HG03108 (cell line): Measurements from ENCODE around the gene NECTIN2.
"Not testable (repeated sequence)": the region's sequence is repeated elsewhere in the genome, so short reads cannot be mapped to it uniquely, and the experiment has no call there.

Experiments
- ATAC-seq: cut with Tn5 transposase; IDR thresholded peaks from one replicate; pipeline ENCODE4 v1.9.1; 2021; ENCODE audit warnings: moderate library complexity; ENCODE audit not compliant: unreplicated experiment

NECTIN2 gene

GRCh38 chr19:44905437-44906160 is 59.5 kb downstream of the NECTIN2 start, which contains the start of gene APOE:
Gene APOE (plus strand): TSS chr19:44905796. CDS start chr19:44906625, 829 bp downstream.
- no peak for ATAC-seq

- no peak for ATAC-seq
Observed at GRCh38 chr19:44907613-44908012, 61.5 kb downstream of the NECTIN2 start.

DNA sequence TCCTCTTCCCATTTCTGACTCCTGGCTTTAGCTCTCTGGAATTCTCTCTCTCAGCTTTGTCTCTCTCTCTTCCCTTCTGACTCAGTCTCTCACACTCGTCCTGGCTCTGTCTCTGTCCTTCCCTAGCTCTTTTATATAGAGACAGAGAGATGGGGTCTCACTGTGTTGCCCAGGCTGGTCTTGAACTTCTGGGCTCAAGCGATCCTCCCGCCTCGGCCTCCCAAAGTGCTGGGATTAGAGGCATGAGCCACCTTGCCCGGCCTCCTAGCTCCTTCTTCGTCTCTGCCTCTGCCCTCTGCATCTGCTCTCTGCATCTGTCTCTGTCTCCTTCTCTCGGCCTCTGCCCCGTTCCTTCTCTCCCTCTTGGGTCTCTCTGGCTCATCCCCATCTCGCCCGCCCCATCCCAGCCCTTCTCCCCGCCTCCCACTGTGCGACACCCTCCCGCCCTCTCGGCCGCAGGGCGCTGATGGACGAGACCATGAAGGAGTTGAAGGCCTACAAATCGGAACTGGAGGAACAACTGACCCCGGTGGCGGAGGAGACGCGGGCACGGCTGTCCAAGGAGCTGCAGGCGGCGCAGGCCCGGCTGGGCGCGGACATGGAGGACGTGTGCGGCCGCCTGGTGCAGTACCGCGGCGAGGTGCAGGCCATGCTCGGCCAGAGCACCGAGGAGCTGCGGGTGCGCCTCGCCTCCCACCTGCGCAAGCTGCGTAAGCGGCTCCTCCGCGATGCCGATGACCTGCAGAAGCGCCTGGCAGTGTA is 62.2 kb downstream of the NECTIN2 start:
- ATAC-seq: no peak

GRCh38 chr19:44908836-44909261 is 62.8 kb downstream of the NECTIN2 start:
- no peak for ATAC-seq

DNA sequence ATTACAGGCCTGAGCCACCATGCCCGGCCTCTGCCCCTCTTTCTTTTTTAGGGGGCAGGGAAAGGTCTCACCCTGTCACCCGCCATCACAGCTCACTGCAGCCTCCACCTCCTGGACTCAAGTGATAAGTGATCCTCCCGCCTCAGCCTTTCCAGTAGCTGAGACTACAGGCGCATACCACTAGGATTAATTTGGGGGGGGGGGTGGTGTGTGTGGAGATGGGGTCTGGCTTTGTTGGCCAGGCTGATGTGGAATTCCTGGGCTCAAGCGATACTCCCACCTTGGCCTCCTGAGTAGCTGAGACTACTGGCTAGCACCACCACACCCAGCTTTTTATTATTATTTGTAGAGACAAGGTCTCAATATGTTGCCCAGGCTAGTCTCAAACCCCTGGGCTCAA is 63.7 kb downstream of the NECTIN2 start:
- ATAC-seq: no peak

DNA sequence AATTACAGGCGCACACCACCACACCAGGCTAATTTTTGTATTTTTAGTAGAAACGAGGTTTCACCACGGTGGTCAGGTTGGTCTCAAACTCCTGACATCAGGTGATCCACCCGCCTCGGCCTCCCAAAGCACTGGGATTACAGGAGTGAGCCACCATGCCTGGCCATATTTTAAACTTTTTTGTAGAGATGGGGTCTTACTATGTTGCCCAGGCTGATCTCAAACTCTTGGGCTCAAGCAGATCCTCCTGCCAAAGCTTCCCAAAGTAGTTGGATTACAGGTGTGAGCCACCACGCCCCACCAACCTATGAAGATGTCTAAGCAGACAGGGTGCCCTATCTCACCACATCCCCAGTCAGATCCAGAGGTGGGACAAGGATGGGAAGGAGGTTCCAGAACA is 65.8 kb downstream of the NECTIN2 start:
- ATAC-seq: not testable (repeated sequence)

GRCh38 chr19:44912854-44913253 is 66.8 kb downstream of the NECTIN2 start:
- ATAC-seq: no peak

GRCh38 chr19:44913512-44914432 is 67.7 kb downstream of the NECTIN2 start:
- ATAC-seq: not testable (repeated sequence)

DNA sequence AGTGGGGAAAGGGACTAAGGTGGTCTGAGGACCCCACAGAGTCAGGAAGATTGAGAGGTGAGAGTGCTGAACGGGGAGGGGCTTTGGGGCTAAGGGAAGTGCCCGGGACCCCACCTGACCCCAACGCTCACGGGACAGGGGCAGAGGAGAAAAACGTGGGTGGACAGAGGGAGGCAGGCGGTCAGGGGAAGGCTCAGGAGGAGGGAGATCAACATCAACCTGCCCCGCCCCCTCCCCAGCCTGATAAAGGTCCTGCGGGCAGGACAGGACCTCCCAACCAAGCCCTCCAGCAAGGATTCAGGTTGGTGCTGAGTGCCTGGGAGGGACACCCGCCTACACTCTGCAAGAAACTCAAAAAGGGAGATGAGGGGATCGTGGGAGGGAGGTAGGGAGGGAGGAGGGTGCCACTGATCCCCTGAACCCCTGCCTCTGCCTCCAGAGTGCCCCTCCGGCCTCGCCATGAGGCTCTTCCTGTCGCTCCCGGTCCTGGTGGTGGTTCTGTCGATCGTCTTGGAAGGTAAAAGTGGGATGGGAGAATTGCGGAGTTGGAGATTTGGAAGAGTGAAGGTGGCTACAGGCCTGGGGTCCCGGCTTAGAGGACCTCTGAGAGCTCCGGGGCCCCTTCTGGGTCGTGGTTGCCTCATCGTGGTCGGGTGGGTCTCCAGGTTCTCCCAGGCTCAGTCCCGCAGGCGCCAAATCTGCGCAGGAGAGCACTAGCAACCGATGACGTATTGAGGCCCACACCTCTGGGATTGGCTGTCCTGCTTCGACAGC is 68.5 kb downstream of the NECTIN2 start, which contains the start of gene APOC1:
Gene APOC1, plus strand, starts transcription at position 176 of the 774 bp plus-strand sequence. Its CDS starts 284 bp downstream, at position 460.
- ATAC-seq: peak; percentile 94

- no peak for ATAC-seq
Observed at GRCh38 chr19:44924243-44924725, 78.2 kb downstream of the NECTIN2 start.

- no peak for ATAC-seq
Observed at GRCh38 chr19:44925114-44925891, 79.2 kb downstream of the NECTIN2 start.

DNA sequence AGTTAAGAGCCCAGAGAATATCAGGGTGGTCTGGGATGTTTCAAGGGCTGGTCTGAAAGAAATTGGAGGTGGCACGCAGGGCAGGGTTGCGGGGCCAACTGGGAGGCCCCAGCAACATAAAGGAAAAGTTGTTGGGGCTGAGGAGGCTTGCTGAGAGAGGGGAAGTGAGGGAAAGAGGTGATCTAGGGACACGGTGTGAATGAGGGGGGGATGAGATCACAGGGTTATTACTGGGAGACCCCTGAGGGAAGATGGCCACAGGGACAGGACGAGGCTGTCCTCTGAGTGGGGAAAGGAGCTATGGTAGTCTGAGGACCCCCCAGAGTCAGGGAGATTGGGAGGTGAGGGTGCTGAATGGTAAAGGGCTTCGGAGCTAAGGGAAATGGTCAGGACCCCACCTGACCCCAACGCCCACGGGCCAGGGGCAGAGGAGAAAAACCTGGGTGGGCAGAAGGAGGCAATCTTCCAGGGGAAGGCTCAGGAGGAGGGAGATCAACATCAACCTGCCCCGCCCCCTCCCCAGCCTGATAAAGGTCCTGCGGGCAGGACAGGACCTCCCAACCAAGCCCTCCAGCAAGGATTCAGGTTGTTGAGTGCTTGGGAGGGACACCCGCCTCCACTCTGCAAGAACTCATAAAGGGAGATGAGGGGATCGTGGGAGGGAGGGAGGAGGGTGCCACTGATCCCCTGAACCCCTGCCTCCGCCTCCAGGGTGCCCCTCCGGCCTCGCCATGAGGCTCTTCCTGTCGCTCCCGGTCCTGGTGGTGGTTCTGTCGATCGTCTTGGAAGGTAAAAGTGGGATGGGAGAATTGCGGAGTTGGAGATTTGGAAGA is 80.4 kb downstream of the NECTIN2 start:
- ATAC-seq: not testable (repeated sequence)

- ATAC-seq: no peak
Observed at GRCh38 chr19:44927746-44928145, 81.6 kb downstream of the NECTIN2 start.

- no peak for ATAC-seq
Observed at GRCh38 chr19:44930088-44930487, 84.0 kb downstream of the NECTIN2 start.

GRCh38 chr19:44931541-44931940 is 85.4 kb downstream of the NECTIN2 start:
- no peak for ATAC-seq
